ENCODE measurements around the gene ZNF234. TPM values are rescaled to one million over a fixed set of nuclear protein-coding genes. Genes with fewer than 3 reads are reported as not detected.
"Not testable (repeated sequence)": the region's sequence is repeated elsewhere in the genome, so short reads cannot be mapped to it uniquely, and the experiment has no call there.

ZNF234 gene
- total and polyA plus RNA-seq, 2 donors (not counting 1 experiment from before 2014, with no cell fraction given) = 3.1 to 27.5 TPM

DNA sequence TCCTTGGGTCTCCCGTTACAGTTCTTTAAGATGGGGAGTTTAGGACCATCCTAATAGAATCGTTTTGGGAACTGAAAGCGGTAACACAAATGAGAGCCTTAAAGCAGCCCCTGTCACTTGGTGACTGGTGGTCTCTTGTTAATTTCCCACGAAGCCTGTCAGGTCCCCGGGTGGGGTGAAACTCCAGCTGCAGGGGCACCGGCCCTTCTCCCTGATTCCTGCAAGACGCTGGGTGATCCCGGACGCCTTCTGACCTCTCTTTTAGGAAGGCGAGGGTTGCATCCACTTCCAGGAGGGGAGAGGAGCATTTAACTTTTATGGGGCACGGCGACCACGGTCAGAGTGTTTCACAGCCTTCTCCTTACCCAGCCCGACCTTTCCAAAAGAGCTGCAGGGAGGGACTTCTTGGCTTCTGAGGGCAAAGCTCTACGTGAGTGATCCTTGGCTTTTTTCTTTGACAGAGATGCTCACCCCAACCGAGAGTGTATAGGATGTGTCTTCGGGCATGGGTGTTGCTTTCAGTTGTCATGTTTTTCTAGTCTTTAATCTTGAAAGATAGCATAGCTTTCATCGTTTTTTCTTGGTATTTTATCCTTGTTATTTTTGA lies 27.5 kb upstream of the ZNF234 start:
- Histone ChIP-seq H3K27ac (ENCODE audit: low read length in 2 of 2) (peak overlapping the region; percentile 45 to 65), H3K27me3 (replicated peaks in 1 of 4; ENCODE audit: control extremely low read depth in 1 of 4, control insufficient read depth in 3 of 4, insufficient read depth in 4 of 4, low read length in 3 of 4) (no peaks in the 10 kb centered on the region), H3K4me1 (ENCODE audit: control insufficient read depth in 2 of 2, insufficient read depth in 2 of 2, low read length in 2 of 2) (peaks cover 9 to 19% of the 10 kb centered on the region in 2 donors), H2AFZ (ENCODE audit: insufficient read depth, low read depth, low read length, poor library complexity, severe bottlenecking) (peak overlapping the region; percentile 94), H3K4me3 (ENCODE audit: control extremely low read depth in 1 of 5, extremely low read depth in 1 of 5, insufficient read depth in 1 of 5, low read depth in 2 of 5, low read length in 4 of 5) (peak overlapping the region; percentile 71 to 98 (median 86)), H3K79me2 (ENCODE audit: control insufficient read depth, insufficient read depth, low read length) (no peaks in the 10 kb centered on the region), H4K20me1 (ENCODE audit: control insufficient read depth, insufficient read depth, low read length, poor library complexity, severe bottlenecking) (no peaks in the 10 kb centered on the region), H3K9ac (ENCODE audit: low read length) (peak overlapping the region; percentile 87), H3K4me2 (replicated peaks; ENCODE audit: low read depth, low read length, poor library complexity, severe bottlenecking) (peak overlapping the region; percentile 77), H3K9me3 (ENCODE audit: control extremely low read depth in 1 of 3, control insufficient read depth in 2 of 3, insufficient read depth in 1 of 3, low read length in 2 of 3) (peaks cover 6 to 26% (median 18%) of the 10 kb centered on the region in 3 donors), H3K36me3 (replicated peaks in 1 of 2; ENCODE audit: control extremely low read depth in 1 of 2, control insufficient read depth in 1 of 2, extremely low read depth in 1 of 2, insufficient read depth in 2 of 2, low read length in 1 of 2) (peaks cover 8 to 12% of the 10 kb centered on the region in 2 experiments)
- H3K4me1 Mint-ChIP-seq = peaks cover 28% of the 10 kb centered on the region
- 6% methylated on average over 14 of the region's 18 CpGs for WGBS (ENCODE audit: insufficient coverage)
- H3K4me3 Mint-ChIP-seq = peak overlapping the region; percentile 99
- DNase-seq (no peak), ATAC-seq (ENCODE audit: low read depth) (peak; percentile 1)
- H3K27me3 Mint-ChIP-seq = no peaks in the 10 kb centered on the region
- peaks cover 6% of the 10 kb centered on the region for H3K9me3 Mint-ChIP-seq (ENCODE audit: insufficient read depth)
- intact Hi-C loops (cut with micrococcal nuclease) = loop anchor here (1.0 to 5.0 kb wide), 11 partner anchors 20 to 334 kb away; partner anchors contain the start of genes ZNF222, ZNF224, ZNF226 and ZNF227
- TF ChIP-seq EZH2 (IDR thresholded peaks at IDR 0.05; ENCODE audit: borderline replicate concordance, insufficient read depth, low read depth, low read length, poor library complexity, severe bottlenecking) = no peak
- TF ChIP-seq, protein P1, sequence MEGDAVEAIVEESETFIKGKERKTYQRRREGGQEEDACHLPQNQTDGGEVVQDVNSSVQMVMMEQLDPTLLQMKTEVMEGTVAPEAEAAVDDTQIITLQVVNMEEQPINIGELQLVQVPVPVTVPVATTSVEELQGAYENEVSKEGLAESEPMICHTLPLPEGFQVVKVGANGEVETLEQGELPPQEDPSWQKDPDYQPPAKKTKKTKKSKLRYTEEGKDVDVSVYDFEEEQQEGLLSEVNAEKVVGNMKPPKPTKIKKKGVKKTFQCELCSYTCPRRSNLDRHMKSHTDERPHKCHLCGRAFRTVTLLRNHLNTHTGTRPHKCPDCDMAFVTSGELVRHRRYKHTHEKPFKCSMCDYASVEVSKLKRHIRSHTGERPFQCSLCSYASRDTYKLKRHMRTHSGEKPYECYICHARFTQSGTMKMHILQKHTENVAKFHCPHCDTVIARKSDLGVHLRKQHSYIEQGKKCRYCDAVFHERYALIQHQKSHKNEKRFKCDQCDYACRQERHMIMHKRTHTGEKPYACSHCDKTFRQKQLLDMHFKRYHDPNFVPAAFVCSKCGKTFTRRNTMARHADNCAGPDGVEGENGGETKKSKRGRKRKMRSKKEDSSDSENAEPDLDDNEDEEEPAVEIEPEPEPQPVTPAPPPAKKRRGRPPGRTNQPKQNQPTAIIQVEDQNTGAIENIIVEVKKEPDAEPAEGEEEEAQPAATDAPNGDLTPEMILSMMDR (IDR thresholded peaks at IDR 0.05) = no peak
- POLR2A ChIA-PET = interaction anchor here (1.2 kb wide), 1 partner anchor 19 kb away, joined by 3 read pairs; no protein-coding TSS in a partner anchor
- peak overlapping the region; percentile 90 for H3K27ac Mint-ChIP-seq
- CTCF ChIA-PET = no interaction called here

DNA sequence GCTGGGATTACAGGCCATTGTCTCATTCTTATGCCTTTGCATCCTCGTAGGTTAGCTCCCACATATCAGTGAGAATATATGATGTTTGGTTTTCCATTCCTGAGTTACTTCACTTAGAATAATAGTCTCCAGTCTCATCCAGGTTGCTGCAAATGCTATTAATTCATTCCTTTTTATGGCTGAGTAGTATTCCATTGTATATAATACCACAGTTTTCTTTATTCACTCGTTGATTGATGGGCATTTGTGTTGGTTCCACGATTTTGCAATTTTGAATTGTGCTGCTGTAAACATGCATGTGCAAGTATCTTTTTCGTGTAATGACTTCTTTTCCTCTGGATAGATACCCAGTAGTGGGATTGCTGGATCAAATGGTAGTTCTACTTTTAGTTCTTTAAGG lies 20.2 kb upstream of the ZNF234 start:
- CTCF ChIA-PET; H3K4me3 Mint-ChIP-seq; ATAC-seq (ENCODE audit: low read depth): not testable (repeated sequence)

More for the DNA sequence above, 20.2 kb upstream of the ZNF234 start:
- H3K9ac ChIP-seq (ENCODE audit: low read length); H3K4me1 Mint-ChIP-seq; H3K9me3 ChIP-seq (ENCODE audit: control extremely low read depth in 1 of 3, control insufficient read depth in 2 of 3, insufficient read depth in 1 of 3, low read length in 2 of 3); H4K20me1 ChIP-seq (ENCODE audit: control insufficient read depth, insufficient read depth, low read length, poor library complexity, severe bottlenecking); H3K4me2 ChIP-seq (replicated peaks; ENCODE audit: low read depth, low read length, poor library complexity, severe bottlenecking); H3K4me3 ChIP-seq (ENCODE audit: control extremely low read depth in 1 of 5, extremely low read depth in 1 of 5, insufficient read depth in 1 of 5, low read depth in 2 of 5, low read length in 4 of 5); DNase-seq; POLR2A ChIA-PET; intact Hi-C loops (cut with micrococcal nuclease); H3K27ac ChIP-seq (ENCODE audit: low read length in 2 of 2); H3K27ac Mint-ChIP-seq; H3K27me3 ChIP-seq (replicated peaks in 1 of 4; ENCODE audit: control extremely low read depth in 1 of 4, control insufficient read depth in 3 of 4, insufficient read depth in 4 of 4, low read length in 3 of 4); H2AFZ ChIP-seq (ENCODE audit: insufficient read depth, low read depth, low read length, poor library complexity, severe bottlenecking); H3K4me1 ChIP-seq (ENCODE audit: control insufficient read depth in 2 of 2, insufficient read depth in 2 of 2, low read length in 2 of 2); H3K27me3 Mint-ChIP-seq: not testable (repeated sequence)
- Histone ChIP-seq H3K79me2 (ENCODE audit: control insufficient read depth, insufficient read depth, low read length) (peaks cover 11% of the 10 kb centered on the region), H3K36me3 (replicated peaks in 1 of 2; ENCODE audit: control extremely low read depth in 1 of 2, control insufficient read depth in 1 of 2, extremely low read depth in 1 of 2, insufficient read depth in 2 of 2, low read length in 1 of 2) (peaks cover 19 to 58% of the 10 kb centered on the region in 2 experiments)
- 100% methylated on average over 3 of the region's 4 CpGs for WGBS (ENCODE audit: insufficient coverage)
- peaks cover 18% of the 10 kb centered on the region for H3K9me3 Mint-ChIP-seq (ENCODE audit: insufficient read depth)
